ELR (cell line): ENCODE measurements around the gene RHEX.

Experiments used
- DNase-seq: peaks from one replicate; pipeline ENCODE4 v3.0.0-alpha.2; 2015; ENCODE audit warnings: low read depth

RHEX gene

GRCh38 chr1:206097381-206097780 is 44.4 kb downstream of the RHEX start:
- no peak for DNase-seq

- DNase-seq: no peak
Measured at GRCh38 chr1:206098242-206098919, 45.4 kb downstream of the RHEX start.

GRCh38 chr1:206100226-206100815 is 47.3 kb downstream of the RHEX start:
- DNase-seq: no peak

- no peak for DNase-seq
Measured at GRCh38 chr1:206101351-206102045, 48.5 kb downstream of the RHEX start.

GRCh38 chr1:206102292-206102936 is 49.4 kb downstream of the RHEX start:
- no peak for DNase-seq

GRCh38 chr1:206103979-206104378 is 51.0 kb downstream of the RHEX start:
- DNase-seq: no peak

GRCh38 chr1:206105464-206105995 is 52.6 kb downstream of the RHEX start:
- no peak for DNase-seq

- peak; percentile 81 for DNase-seq
Measured at GRCh38 chr1:206106328-206107167, 53.6 kb downstream of the RHEX start.

GRCh38 chr1:206107168-206107544 is 54.2 kb downstream of the RHEX start:
- DNase-seq: no peak

GRCh38 chr1:206108635-206109034 is 55.7 kb downstream of the RHEX start:
- DNase-seq: no peak

GRCh38 chr1:206109718-206110117 is 56.7 kb downstream of the RHEX start:
- no peak for DNase-seq

- DNase-seq: no peak
Measured at GRCh38 chr1:206110161-206110560, 57.2 kb downstream of the RHEX start.

GRCh38 chr1:206110820-206111219 is 57.8 kb downstream of the RHEX start:
- DNase-seq: no peak

GRCh38 chr1:206111271-206111927 is 58.4 kb downstream of the RHEX start:
- no peak for DNase-seq

GRCh38 chr1:206112600-206113301 is 59.8 kb downstream of the RHEX start:
- DNase-seq: no peak

- DNase-seq: no peak
Measured at GRCh38 chr1:206114692-206115640, 62.0 kb downstream of the RHEX start.

GRCh38 chr1:206115791-206116190 is 62.8 kb downstream of the RHEX start:
- no peak for DNase-seq

GRCh38 chr1:206116191-206116872 is 63.4 kb downstream of the RHEX start:
- no peak for DNase-seq

GRCh38 chr1:206116873-206117150 is 63.8 kb downstream of the RHEX start:
- DNase-seq: no peak
